SU-DHL-6 (cell line): ENCODE results near the gene BIRC5.

ENCODE experiments used
- EZH2phosphoT487 ChIP-seq: fragments of 200-600 bp; sonication (generic), shearing (Covaris generic); conservative IDR thresholded peaks from 2 replicates; pipeline ENCODE4 v1.6.1; 2018; ENCODE audit warnings: mild to moderate bottlenecking, antibody characterized with exemption, low read length, moderate library complexity, mixed read lengths
- TF ChIP-seq, protein P1 (sequence below): fragments of 200-600 bp; sonication (generic); IDR thresholded peaks from one replicate; pipeline ENCODE4 v1.5.1; 2017; ENCODE audit warnings: antibody characterized with exemption, mild to moderate bottlenecking, low read length, moderate library complexity; ENCODE audit not compliant: insufficient read depth, poor library complexity, severe bottlenecking

GRCh38 chr17:78235885-78236284 lies 21.8 kb downstream of the BIRC5 start:
- TF ChIP-seq, protein P1, sequence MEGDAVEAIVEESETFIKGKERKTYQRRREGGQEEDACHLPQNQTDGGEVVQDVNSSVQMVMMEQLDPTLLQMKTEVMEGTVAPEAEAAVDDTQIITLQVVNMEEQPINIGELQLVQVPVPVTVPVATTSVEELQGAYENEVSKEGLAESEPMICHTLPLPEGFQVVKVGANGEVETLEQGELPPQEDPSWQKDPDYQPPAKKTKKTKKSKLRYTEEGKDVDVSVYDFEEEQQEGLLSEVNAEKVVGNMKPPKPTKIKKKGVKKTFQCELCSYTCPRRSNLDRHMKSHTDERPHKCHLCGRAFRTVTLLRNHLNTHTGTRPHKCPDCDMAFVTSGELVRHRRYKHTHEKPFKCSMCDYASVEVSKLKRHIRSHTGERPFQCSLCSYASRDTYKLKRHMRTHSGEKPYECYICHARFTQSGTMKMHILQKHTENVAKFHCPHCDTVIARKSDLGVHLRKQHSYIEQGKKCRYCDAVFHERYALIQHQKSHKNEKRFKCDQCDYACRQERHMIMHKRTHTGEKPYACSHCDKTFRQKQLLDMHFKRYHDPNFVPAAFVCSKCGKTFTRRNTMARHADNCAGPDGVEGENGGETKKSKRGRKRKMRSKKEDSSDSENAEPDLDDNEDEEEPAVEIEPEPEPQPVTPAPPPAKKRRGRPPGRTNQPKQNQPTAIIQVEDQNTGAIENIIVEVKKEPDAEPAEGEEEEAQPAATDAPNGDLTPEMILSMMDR = no peak
- no peak for TF ChIP-seq EZH2phosphoT487
